ENCODE data around the gene MEPE. TPM values are rescaled to one million over a fixed set of nuclear protein-coding genes. Genes with fewer than 3 reads are reported as not detected.

The MEPE gene
- total and polyA plus RNA-seq, 4 donors = 0.07 TPM; not detected in 3

- WGBS = 84% methylated on average over 2 of the region's 2 CpGs
- H3K27ac ChIP-seq (ENCODE audit: low read depth in 1 of 2, low read length in 2 of 2) = no peak overlapping the region
- no peaks in the 10 kb centered on the region for H3K9me3 ChIP-seq (ENCODE audit: control insufficient read depth in 4 of 4, low read length in 3 of 4)
These were observed 42.4 kb downstream of the MEPE start for GRCh38 chr4:87875191-87875590.

More at GRCh38 chr4:87875191-87875590, 42.4 kb downstream of the MEPE start:
- H3K27me3 ChIP-seq (ENCODE audit: control insufficient read depth in 4 of 4, insufficient read depth in 4 of 4, low read length in 3 of 4) = no peaks in the 10 kb centered on the region
- no peaks in the 10 kb centered on the region for H3K36me3 ChIP-seq (ENCODE audit: control insufficient read depth in 4 of 4, insufficient read depth in 3 of 4, low read depth in 1 of 4, low read length in 3 of 4)
- H3K4me3 ChIP-seq (ENCODE audit: low read depth in 1 of 3, low read length in 3 of 3) = no peak overlapping the region
- H3K9ac ChIP-seq (ENCODE audit: low read depth in 1 of 2, low read length in 2 of 2) = no peak overlapping the region
- TF ChIP-seq SP1 (IDR thresholded peaks at IDR 0.05) (no peak), ZBTB33 (IDR thresholded peaks at IDR 0.05) (no peak), FOXA2 (IDR thresholded peaks at IDR 0.05) (no peak), CTCF (IDR thresholded peaks at IDR 0.05; ENCODE audit: low read depth, low read length, missing input control) (no peak), FOXA1 (IDR thresholded peaks at IDR 0.05) (no peak), YY1 (IDR thresholded peaks at IDR 0.05) (no peak), MAX (IDR thresholded peaks at IDR 0.05) (no peak), HNF4G (IDR thresholded peaks at IDR 0.05) (no peak), TAF1 (conservative IDR thresholded peaks at IDR 0.05) (no peak), REST (IDR thresholded peaks at IDR 0.05) (no peak), ATF3 (IDR thresholded peaks at IDR 0.05) (no peak), EGR1 (IDR thresholded peaks at IDR 0.05; ENCODE audit: low read depth in 2 of 2) (no peak)
- no peak for DNase-seq (ENCODE audit: low spot score)
- H3K4me1 ChIP-seq (ENCODE audit: control insufficient read depth in 4 of 4, insufficient read depth in 4 of 4, low read length in 3 of 4) = no peaks in the 10 kb centered on the region
